Measurements from ENCODE around the gene MFRP. TPM values are rescaled to one million over a fixed set of nuclear protein-coding genes. Genes with fewer than 3 reads are reported as not detected.

The MFRP gene
- total and polyA plus RNA-seq, 11 donors = 0.04 TPM; not detected in 10

- no peaks in the 10 kb centered on the region for H3K9me3 ChIP-seq
- no peak overlapping the region for H3K4me3 ChIP-seq
- peaks cover 0 to 9% (median 4%) of the 10 kb centered on the region in 12 donors for H3K4me1 ChIP-seq
- ATAC-seq (peak; percentile 27 to 63 (median 58)), DNase-seq (no peak)
- intact Hi-C loops (cut with DNase I) = no loop called here
- TF ChIP-seq POLR2A (IDR thresholded peaks at IDR 0.05) = no peak
- TF ChIP-seq, protein P1, sequence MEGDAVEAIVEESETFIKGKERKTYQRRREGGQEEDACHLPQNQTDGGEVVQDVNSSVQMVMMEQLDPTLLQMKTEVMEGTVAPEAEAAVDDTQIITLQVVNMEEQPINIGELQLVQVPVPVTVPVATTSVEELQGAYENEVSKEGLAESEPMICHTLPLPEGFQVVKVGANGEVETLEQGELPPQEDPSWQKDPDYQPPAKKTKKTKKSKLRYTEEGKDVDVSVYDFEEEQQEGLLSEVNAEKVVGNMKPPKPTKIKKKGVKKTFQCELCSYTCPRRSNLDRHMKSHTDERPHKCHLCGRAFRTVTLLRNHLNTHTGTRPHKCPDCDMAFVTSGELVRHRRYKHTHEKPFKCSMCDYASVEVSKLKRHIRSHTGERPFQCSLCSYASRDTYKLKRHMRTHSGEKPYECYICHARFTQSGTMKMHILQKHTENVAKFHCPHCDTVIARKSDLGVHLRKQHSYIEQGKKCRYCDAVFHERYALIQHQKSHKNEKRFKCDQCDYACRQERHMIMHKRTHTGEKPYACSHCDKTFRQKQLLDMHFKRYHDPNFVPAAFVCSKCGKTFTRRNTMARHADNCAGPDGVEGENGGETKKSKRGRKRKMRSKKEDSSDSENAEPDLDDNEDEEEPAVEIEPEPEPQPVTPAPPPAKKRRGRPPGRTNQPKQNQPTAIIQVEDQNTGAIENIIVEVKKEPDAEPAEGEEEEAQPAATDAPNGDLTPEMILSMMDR (IDR thresholded peaks at IDR 0.05) = no peak
- no peaks in the 10 kb centered on the region for H3K27me3 ChIP-seq
- H3K36me3 ChIP-seq = peaks cover 0 to 95% (median 66%) of the 10 kb centered on the region in 9 donors
- WGBS, 4 donors = 67 to 71% (median 68%) methylated on average over 5 of the region's 5 CpGs
- peak overlapping the region in 11 of 12 donors; percentile 11 to 76 (median 37) for H3K27ac ChIP-seq
Measured at GRCh38 chr11:119306373-119306890, 40.1 kb downstream of the MFRP start.

- Histone ChIP-seq H3K27me3 (no peaks in the 10 kb centered on the region), H3K4me1 (peaks cover 0 to 9% (median 5%) of the 10 kb centered on the region in 12 donors), H3K36me3 (peaks cover 0 to 95% (median 66%) of the 10 kb centered on the region in 9 donors), H3K9me3 (no peaks in the 10 kb centered on the region), H3K27ac (peak overlapping the region in 11 of 12 donors; percentile 11 to 65 (median 37)), H3K4me3 (no peak overlapping the region)
- ATAC-seq = no peak
- WGBS, 4 donors = 86 to 93% (median 90%) methylated on average over 7 of the region's 7 CpGs
- no peak for DNase-seq
- no peak for TF ChIP-seq POLR2A (IDR thresholded peaks at IDR 0.05)
- TF ChIP-seq, protein P1 (IDR thresholded peaks at IDR 0.05) = no peak
- intact Hi-C loops (cut with DNase I) = no loop called here
Measured at GRCh38 chr11:119305556-119306372, 40.7 kb downstream of the MFRP start.

- intact Hi-C loops (cut with DNase I) = no loop called here
- H3K27ac ChIP-seq = no peak overlapping the region
- peaks cover 0 to 96% (median 66%) of the 10 kb centered on the region in 9 donors for H3K36me3 ChIP-seq
- TF ChIP-seq POLR2A (IDR thresholded peaks at IDR 0.05) = no peak
- TF ChIP-seq, protein P1 (IDR thresholded peaks at IDR 0.05) = no peak
- 89 to 93% (median 92%) methylated on average over 5 of the region's 5 CpGs for WGBS, 4 donors
- no peaks in the 10 kb centered on the region for H3K9me3 ChIP-seq
- no peak overlapping the region for H3K4me3 ChIP-seq
- ATAC-seq (no peak), DNase-seq (no peak)
- H3K27me3 ChIP-seq = no peaks in the 10 kb centered on the region
- peaks cover 0 to 34% (median 10%) of the 10 kb centered on the region in 12 donors for H3K4me1 ChIP-seq
Measured at GRCh38 chr11:119303227-119303718, 43.2 kb downstream of the MFRP start.
